Measurements from ENCODE around the gene MYL11.

GRCh38 chr16:30371248-30371816 is 3.3 kb upstream of the MYL11 start:
- TF ChIP-seq SIN3A (IDR thresholded peaks at IDR 0.05; ENCODE audit: borderline replicate concordance, insufficient read depth, low read length), result no peak
- TF ChIP-seq POLR2AphosphoS5 (IDR thresholded peaks at IDR 0.05; ENCODE audit: low read depth, low read length), result peak; percentile 66; the same call in 1 of the 2 replicates
- TF ChIP-seq REST (IDR thresholded peaks at IDR 0.05; ENCODE audit: insufficient read depth in 1 of 2, low read depth in 2 of 2, low read length in 2 of 2), result no peak
- TF ChIP-seq TAF1 (IDR thresholded peaks at IDR 0.05; ENCODE audit: borderline replicate concordance, insufficient read depth, low read length), result no peak

All from PFSK-1 (cell line).